IPS DF 6.9 (cell line): ENCODE measurements around the gene CALD1.

Experiments
- DNase-seq: peaks from one replicate; pipeline ENCODE4 v3.0.0-alpha.2; 2013; ENCODE audit warnings: low read depth, low spot score
- H3K27ac ChIP-seq: one replicate; pipeline ENCODE4 v1.5.1; 2013; ENCODE audit warnings: low read length, control low read depth
- H3K27me3 ChIP-seq: 2 replicates; pipeline ENCODE4 v1.6.1; 2013; ENCODE audit warnings: mild to moderate bottlenecking, low read length; ENCODE audit not compliant: control insufficient read depth, insufficient read depth
- H3K36me3 ChIP-seq: 2 replicates; pipeline ENCODE4 v1.6.1; 2013; ENCODE audit warnings: low read length; ENCODE audit not compliant: control insufficient read depth, insufficient read depth
- H3K4me1 ChIP-seq: 2 replicates; pipeline ENCODE4 v1.6.1; 2013; ENCODE audit warnings: low read length; ENCODE audit not compliant: control insufficient read depth, insufficient read depth
- H3K4me3 ChIP-seq: 2 replicates; pipeline ENCODE4 v1.5.1; 2013; ENCODE audit warnings: mild to moderate bottlenecking, low read length
- H3K9me3 ChIP-seq: 2 replicates; pipeline ENCODE4 v1.6.1; 2013; ENCODE audit warnings: low read length, inconsistent platforms; ENCODE audit not compliant: control insufficient read depth, insufficient read depth
- WGBS: extraction: QIAGEN DNeasy Blood & Tissue Kit; methylation state at CpG from one replicate; pipeline ENCODE4 v1.1.7; 2013; ENCODE audit warnings: mixed read lengths, missing lambda C conversion rate; ENCODE audit not compliant: insufficient read length, insufficient coverage; 5-methylcytosine and 5-hydroxymethylcytosine counted together

CALD1 gene

GRCh38 chr7:134922720-134923704 is 143.6 kb downstream of the CALD1 start:
- H3K36me3 ChIP-seq: no peaks in the 10 kb centered on the region
- DNase-seq: no peak
- no peak overlapping the region for H3K4me3 ChIP-seq
- H3K27ac ChIP-seq: no peak overlapping the region
- WGBS: no CpG with 5 or more reads among the region's 5 CpGs
- no peaks in the 10 kb centered on the region for H3K9me3 ChIP-seq
- H3K4me1 ChIP-seq: no peaks in the 10 kb centered on the region
- H3K27me3 ChIP-seq: no peaks in the 10 kb centered on the region

DNA sequence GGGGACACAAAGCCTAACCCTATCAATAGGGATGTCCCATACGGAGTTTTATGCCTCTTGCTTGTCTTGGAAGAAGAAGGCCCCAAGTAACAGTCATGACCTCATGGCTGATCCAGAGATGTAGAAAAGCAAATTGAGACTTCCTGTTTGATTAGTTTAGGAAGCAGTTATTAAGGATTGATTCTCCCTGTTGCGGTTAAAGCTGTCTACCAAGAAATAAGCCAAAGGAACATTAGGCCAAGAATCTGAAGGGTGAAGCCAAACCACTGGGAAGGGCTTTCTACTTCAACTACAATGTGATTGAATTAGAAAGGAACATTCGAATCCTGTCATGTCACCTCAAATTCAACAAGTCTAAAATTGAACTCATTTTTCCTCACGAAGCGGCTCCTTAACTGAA is 146.3 kb downstream of the CALD1 start:
- no peak for DNase-seq
- Histone ChIP-seq H3K4me3 (no peak overlapping the region), H3K27ac (no peak overlapping the region), H3K4me1 (no peaks in the 10 kb centered on the region), H3K36me3 (0 out of 2 replicates have a peak, but pooled peaks cover 3% of the 10 kb centered on the region), H3K27me3 (no peaks in the 10 kb centered on the region), H3K9me3 (no peaks in the 10 kb centered on the region)
- no CpG with 5 or more reads among the region's 5 CpGs for WGBS

- H3K27ac ChIP-seq: no peak overlapping the region
- 0 out of 2 replicates have a peak, but pooled peaks cover 3% of the 10 kb centered on the region for H3K36me3 ChIP-seq
These were observed 147.0 kb downstream of the CALD1 start for GRCh38 chr7:134926396-134926795.

DNA sequence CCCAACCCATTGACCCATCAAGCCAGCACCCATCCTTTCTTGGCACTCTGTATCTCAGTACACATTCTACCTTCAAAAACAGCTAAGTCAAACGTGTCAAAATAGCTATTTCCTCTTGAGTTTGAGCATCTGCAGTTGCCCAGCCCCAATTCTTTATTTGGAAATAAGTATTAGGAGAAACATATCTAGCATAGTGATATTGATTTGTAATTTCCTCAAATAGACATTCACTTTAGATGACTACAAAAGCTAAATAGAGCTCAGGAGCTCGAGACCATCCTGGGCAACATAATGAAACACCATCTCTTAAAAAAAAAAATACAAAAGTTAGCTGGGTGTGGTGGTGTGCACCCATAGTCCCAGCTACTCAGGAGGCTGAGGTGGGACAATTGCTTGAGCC is 147.6 kb downstream of the CALD1 start:
- WGBS: no CpG with 5 or more reads among the region's 2 CpGs
- Histone ChIP-seq H3K9me3 (no peaks in the 10 kb centered on the region), H3K4me1 (no peaks in the 10 kb centered on the region), H3K27me3 (no peaks in the 10 kb centered on the region), H3K27ac (no peak overlapping the region), H3K4me3 (no peak overlapping the region), H3K36me3 (0 out of 2 replicates have a peak, but pooled peaks cover 3% of the 10 kb centered on the region)
- DNase-seq: no peak

More at GRCh38 chr7:134926396-134926795, 147.0 kb downstream of the CALD1 start:
- Histone ChIP-seq H3K4me3 (no peak overlapping the region), H3K4me1 (no peaks in the 10 kb centered on the region), H3K9me3 (no peaks in the 10 kb centered on the region), H3K27me3 (no peaks in the 10 kb centered on the region)
- no peak for DNase-seq
- WGBS: no CpG with 5 or more reads among the region's 1 CpG

GRCh38 chr7:134927723-134928122 is 148.3 kb downstream of the CALD1 start:
- DNase-seq: no peak
- H3K27ac ChIP-seq: no peak overlapping the region
- H3K36me3 ChIP-seq: 0 out of 2 replicates have a peak, but pooled peaks cover 3% of the 10 kb centered on the region
- no peaks in the 10 kb centered on the region for H3K4me1 ChIP-seq
- no peaks in the 10 kb centered on the region for H3K27me3 ChIP-seq
- no peak overlapping the region for H3K4me3 ChIP-seq
- H3K9me3 ChIP-seq: no peaks in the 10 kb centered on the region
- WGBS: no CpG with 5 or more reads among the region's 3 CpGs

- Histone ChIP-seq H3K4me1 (no peaks in the 10 kb centered on the region), H3K4me3 (no peak overlapping the region), H3K36me3 (0 out of 2 replicates have a peak, but pooled peaks cover 3% of the 10 kb centered on the region), H3K9me3 (no peaks in the 10 kb centered on the region), H3K27me3 (no peaks in the 10 kb centered on the region), H3K27ac (no peak overlapping the region)
- no CpG with 5 or more reads among the region's 18 CpGs for WGBS
- no peak for DNase-seq
These were observed 149.1 kb downstream of the CALD1 start for GRCh38 chr7:134928554-134928953.

GRCh38 chr7:134931487-134931886 is 152.1 kb downstream of the CALD1 start:
- no peak overlapping the region for H3K4me3 ChIP-seq
- no peaks in the 10 kb centered on the region for H3K27me3 ChIP-seq
- H3K27ac ChIP-seq: no peak overlapping the region
- DNase-seq: no peak
- no peaks in the 10 kb centered on the region for H3K9me3 ChIP-seq
- no CpG with 5 or more reads among the region's 1 CpG for WGBS
- H3K36me3 ChIP-seq: 0 out of 2 replicates have a peak, but pooled peaks cover 5% of the 10 kb centered on the region
- no peaks in the 10 kb centered on the region for H3K4me1 ChIP-seq

- Histone ChIP-seq H3K36me3 (0 out of 2 replicates have a peak, but pooled peaks cover 5% of the 10 kb centered on the region), H3K4me1 (no peaks in the 10 kb centered on the region), H3K9me3 (no peaks in the 10 kb centered on the region), H3K27me3 (no peaks in the 10 kb centered on the region), H3K27ac (no peak overlapping the region), H3K4me3 (no peak overlapping the region)
- DNase-seq: no peak
- no CpG with 5 or more reads among the region's 17 CpGs for WGBS
These were observed 153.4 kb downstream of the CALD1 start for GRCh38 chr7:134932707-134933370.

GRCh38 chr7:134933460-134934068 is 154.1 kb downstream of the CALD1 start:
- WGBS: no CpG with 5 or more reads among the region's 3 CpGs
- no peak for DNase-seq
- Histone ChIP-seq H3K27ac (no peak overlapping the region), H3K36me3 (0 out of 2 replicates have a peak, but pooled peaks cover 4% of the 10 kb centered on the region), H3K27me3 (no peaks in the 10 kb centered on the region), H3K4me1 (no peaks in the 10 kb centered on the region), H3K9me3 (no peaks in the 10 kb centered on the region), H3K4me3 (no peak overlapping the region)

DNA sequence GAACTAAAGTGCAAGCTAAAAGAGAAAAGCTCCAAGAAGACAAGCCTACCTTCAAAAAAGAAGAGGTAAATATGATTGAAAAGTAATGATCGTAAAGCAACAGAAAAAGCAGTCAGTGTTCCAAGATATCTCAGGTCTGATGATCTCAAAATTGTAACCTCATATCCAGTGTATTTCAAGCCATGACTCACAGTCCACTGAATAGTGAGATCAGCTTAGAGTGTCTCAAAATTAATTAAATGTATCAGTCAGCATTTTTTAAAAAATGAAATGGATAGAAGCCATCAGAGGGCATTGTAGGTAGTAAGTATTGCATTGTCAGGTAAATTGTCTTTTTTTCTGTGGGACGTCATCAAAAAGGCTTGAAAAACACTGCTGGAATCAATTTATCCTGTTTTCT is 156.3 kb downstream of the CALD1 start:
- DNase-seq: no peak
- H3K4me3 ChIP-seq: no peak overlapping the region
- no peak overlapping the region for H3K27ac ChIP-seq
- H3K9me3 ChIP-seq: no peaks in the 10 kb centered on the region
- H3K4me1 ChIP-seq: no peaks in the 10 kb centered on the region
- H3K27me3 ChIP-seq: no peaks in the 10 kb centered on the region
- no CpG with 5 or more reads among the region's 2 CpGs for WGBS
- 0 out of 2 replicates have a peak, but pooled peaks cover 2% of the 10 kb centered on the region for H3K36me3 ChIP-seq
